Islet precursor cell (in vitro differentiated cells): ENCODE measurements around the gene TMEM130.

ENCODE experiments used
- DNase-seq: peaks from one replicate; pipeline ENCODE4 v3.0.0-alpha.2; 2018

TMEM130 gene

DNA sequence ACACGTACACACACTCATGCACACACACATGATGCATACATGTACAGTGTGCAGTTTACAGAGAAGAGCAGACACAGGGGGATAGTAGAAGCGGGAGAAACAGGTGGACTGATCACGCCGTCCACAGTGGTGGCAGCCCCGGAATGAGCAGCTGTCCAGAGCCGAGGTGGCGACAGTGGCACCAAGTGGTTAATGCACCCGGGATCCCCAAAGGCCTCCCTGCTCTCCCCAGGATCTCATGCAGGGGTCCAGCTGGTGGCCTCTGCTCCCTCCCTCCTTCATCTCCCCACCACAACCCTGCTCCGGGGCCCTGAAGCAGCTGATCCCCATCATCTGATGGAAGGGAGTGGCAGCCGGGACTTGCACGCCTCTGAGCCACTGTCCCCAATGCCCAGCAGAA lies 29.7 kb downstream of the TMEM130 start:
- DNase-seq, result no peak

DNA sequence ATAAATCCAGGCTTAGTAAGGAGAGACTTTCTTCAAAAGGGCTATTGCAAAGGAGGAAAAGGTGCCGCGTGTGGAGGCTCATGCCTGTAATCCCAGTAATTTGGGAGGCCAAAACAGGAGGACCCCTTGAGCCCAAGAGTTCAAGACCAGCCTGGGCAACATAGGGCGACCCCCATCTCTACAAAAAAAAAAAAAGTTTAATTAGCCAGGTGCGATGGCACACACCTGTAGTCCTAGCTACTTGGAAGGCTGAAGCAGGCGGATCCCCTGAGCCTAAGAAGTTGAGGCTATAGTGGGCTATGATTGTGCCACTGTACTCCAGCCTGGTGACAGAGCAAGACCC lies 32.2 kb downstream of the TMEM130 start:
- no peak for DNase-seq

DNA sequence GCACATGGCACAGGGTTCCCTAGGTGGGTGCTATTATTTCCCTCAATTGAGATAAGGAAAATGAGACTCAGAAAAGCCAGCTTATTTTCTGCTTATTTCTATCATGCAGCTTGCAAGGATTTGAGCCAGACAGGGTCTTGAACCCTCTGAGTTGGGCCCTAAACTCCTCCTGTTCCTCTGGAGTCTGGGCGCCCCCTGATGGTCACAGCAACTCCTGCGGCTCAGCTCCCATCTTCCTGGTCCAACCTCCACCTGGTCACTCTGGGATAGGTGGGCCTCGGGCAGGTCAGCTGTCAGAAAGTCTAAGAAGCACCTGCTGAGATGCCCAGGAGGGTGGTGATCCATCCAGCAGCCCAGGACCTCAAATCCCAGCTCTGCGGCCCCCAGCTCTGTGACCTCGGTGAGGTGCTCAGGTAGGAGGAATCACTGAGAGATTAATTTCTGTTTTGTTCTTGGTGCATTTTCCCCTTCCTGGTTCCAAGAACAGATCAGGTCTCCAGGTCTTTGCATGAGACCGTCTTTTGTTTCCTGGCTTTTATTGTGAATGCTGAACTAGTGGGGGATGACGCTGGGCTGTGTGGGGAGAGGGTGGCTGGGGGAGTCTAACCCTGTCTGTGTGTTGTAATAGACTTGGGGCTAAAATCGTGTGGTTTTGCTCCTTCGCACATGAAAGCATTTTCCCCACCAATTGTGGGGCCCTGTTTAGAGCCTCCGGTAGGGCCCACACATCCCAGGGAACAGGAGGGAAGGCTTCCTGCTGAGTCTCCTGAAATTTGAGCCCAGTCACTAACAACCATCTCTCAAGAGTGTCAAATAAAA lies 32.8 kb downstream of the TMEM130 start:
- peak; percentile 84 for DNase-seq

DNA sequence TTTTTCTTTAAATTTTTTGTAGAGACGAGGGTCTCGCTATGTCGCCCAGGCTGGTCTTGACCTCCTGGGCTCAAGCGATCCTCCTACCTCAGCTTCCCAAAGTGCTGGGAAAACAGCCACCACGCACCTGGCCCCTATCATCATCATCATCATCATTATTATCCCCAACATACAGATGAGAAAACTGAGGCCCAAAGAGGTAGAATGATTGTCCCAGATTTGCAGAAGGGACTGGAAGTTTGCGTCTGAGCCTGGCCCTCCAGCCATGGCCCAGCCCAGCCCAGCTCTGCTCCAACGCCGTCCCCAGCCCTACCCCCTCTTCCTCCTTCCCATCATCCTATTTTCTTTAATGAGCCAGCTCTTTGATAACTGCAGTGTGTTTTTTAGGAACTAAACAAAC lies 34.9 kb downstream of the TMEM130 start:
- DNase-seq, result no peak

- no peak for DNase-seq
These were observed 36.8 kb downstream of the TMEM130 start for GRCh38 chr7:98833022-98833421.

DNA sequence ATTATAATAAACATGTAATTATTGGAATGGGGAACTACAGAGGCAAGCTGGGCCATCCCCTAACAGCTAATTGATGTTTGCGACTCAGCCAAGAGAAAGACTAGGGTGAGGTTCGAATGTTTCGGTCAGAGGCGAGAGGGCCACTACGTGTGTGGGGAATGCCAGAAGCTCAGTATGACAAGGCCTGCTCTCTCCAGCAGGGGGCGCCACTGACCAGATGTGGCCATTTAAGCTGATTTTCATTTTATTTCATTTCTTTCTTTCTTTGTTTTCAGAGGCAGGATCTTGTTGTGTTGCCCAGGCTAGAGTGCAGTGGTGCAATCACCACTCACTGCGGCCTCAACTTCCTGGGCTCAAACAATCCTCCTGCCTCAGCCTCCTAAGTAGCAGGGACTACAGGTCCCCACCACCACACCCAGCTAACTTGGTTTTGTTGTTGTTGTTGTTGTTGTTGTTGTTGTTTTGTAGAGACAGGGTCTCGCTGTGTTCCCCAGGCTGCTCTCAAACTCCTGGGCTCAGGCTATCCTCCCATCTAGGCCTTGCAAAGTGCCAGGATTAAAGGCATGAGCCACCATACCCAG lies 38.1 kb downstream of the TMEM130 start:
- DNase-seq, result no peak

GRCh38 chr7:98830972-98831548 lies 38.8 kb downstream of the TMEM130 start:
- DNase-seq, result no peak

DNA sequence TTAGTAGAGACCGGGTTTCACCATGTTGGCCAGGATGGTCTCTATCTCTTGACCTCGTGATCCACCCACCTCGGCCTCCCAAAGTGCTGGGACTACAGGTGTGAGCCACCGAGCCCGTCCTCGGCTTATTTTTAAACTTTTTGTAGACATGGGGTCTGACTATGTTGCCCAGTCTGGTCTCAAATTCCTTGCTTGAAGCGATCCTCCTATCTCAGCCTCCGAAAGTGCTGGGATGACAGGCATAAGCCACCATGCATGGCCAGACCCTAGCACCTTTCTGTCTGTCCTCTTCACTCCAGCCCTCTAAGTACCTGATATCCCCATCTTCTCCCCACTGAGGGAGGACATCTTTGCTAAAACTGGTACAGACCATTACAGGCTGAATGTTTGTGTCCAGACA lies 41.4 kb downstream of the TMEM130 start:
- DNase-seq, result no peak

DNA sequence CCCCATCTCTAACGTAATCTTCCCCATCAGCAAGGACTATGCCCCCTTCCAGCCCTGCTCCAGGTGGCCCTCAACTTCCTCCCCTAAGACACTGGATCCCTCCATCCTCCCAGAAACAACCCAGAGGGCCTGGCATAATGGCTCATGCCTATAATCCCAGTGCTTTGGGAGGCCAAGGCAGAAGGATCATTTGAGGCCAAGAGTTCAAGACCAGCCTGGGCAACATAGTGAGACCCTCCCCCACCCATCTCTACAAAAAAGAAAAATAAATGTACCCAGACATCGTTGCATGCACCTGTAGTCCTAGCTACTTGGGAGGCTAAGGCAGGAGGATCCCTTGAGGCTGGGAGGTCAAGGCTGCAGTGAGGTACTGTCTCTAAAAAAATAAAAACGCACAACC lies 42.6 kb downstream of the TMEM130 start:
- no peak for DNase-seq

DNA sequence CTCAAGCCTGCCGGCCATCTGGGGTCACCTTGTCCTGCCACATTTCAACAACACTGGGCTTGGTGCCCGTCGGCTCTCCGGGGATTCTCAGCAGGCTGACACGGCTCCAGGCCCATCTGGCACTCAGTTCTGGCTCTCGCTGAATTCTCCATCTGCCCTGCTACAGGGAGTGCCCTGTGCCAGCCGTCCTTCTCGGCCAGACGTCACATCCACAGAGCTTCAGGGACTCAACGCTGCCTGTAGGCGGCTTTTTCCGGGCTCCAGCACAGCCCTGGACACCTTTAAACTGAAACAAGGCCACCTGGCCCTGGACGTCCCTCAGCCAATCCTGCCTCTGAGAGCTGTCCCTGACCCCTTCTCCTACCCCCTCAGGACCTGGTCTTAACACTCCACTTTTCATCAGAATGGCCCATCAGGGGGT lies 43.0 kb downstream of the TMEM130 start:
- DNase-seq, result no peak

DNA sequence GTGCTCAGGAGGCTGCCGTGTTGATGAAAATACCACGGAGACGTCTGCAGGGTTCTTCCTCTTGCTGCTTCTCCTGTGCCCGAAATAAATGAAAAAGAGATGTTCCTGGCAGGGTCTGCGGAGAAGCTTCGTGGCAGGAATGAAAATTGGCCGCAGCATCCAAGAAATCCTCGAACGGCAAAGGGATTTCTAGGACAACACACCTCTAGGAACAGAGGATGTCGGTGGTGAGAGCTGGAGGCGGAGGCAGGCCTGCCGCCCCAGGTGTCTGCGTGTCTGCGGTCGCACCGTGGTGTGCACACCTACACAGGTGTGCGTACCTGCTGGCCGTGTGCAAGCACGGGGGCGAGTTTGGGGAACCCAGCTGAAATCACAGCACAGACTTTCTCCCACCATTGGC lies 43.4 kb downstream of the TMEM130 start:
- DNase-seq, result no peak

DNA sequence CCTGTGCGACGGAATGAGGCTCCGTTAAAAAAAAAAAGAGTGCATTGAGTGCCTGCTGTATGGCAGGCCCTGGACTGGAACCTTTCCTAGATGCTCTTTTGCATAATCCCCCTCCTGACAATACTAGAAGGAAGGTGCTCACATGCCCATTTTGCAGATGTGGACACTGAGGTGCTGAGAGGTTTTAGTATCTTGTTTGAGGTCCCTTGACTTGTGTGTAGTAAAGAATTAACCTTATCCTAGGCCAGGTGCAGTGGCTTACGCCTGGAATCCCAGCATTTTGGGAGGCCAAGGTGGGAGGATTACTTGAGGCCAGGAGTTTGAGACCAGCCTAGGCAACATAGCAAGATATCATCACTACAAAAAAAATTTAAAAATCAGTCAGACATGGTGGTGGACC lies 46.6 kb downstream of the TMEM130 start:
- DNase-seq, result no peak

DNA sequence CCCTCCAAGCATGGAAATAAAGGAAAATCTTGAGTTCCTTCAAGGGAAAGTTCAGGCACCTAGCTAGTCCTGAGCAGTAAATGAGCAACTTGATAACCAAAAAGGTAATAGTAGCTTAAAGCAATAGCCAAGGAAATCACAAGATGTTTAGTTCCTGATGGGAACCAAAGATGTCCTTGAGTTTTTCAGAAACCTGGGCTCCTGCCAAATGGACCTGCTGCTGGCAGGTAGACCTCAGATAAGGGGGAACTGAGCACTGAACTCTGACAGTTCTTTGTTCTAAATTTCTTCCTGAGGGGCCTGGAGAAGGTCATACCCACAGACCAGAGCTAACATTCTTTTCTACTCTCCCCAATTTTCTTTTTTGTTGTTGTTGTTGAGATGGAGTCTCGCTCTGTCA lies 48.5 kb downstream of the TMEM130 start:
- DNase-seq, result no peak

DNA sequence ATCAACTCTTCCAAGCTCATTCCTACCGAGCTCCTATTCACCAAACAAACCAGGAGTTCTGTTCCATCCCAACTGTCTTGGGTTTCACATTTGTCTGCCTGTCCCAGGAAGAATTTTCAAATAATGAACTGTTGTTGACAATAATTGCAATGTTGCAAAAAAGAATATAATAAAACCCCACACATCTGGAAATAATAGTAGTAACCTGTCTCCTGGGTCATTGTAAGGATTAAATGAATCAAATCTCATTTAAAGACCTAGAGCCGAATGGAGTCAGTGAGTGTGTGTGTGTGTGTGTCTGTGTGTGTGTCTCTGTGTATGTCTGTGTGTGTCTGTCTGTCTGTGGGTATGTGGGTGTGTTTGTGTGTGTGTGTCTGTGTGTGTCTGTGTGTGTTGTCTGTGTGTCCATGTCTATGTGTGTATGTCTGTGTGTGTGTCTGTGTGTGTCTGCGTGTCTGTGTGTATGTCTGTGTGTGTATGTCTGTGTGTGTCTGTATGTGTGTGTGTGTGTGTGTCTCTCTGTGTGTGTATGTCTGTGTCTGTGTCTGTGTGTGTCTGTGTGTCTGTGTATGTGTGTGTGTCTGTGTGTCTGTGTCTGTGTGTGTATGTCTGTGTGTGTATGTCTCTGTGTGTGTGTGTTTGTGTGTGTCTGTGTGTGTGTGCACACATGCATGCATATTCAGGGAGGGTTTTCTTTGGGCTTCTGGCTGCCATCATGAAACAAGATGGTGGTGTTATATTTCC lies 52.7 kb downstream of the TMEM130 start:
- DNase-seq, result no peak

DNA sequence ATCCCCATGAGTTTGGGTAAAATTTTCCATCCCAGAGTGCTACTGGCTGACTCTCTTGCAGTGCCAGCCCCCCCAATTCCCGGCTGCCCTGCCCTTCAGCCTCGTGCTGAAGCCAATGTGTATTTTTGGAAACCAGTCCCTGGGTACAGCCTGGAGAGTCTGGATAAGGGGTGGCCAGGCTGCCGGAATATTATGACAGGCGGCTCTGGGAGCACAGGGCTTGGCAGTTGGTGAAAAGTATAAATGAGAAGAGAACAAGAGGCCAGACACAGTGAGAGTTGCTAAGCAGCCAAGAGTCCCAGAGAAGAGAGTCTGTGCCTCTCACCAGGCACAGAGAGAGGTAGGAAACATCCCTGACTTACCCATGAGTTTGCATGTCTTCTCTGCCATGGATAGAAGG lies 53.6 kb downstream of the TMEM130 start:
- DNase-seq, result no peak

GRCh38 chr7:98815313-98815712 lies 54.5 kb downstream of the TMEM130 start:
- no peak for DNase-seq

- DNase-seq, result no peak
These were observed 58.5 kb downstream of the TMEM130 start for GRCh38 chr7:98811299-98811698.

DNA sequence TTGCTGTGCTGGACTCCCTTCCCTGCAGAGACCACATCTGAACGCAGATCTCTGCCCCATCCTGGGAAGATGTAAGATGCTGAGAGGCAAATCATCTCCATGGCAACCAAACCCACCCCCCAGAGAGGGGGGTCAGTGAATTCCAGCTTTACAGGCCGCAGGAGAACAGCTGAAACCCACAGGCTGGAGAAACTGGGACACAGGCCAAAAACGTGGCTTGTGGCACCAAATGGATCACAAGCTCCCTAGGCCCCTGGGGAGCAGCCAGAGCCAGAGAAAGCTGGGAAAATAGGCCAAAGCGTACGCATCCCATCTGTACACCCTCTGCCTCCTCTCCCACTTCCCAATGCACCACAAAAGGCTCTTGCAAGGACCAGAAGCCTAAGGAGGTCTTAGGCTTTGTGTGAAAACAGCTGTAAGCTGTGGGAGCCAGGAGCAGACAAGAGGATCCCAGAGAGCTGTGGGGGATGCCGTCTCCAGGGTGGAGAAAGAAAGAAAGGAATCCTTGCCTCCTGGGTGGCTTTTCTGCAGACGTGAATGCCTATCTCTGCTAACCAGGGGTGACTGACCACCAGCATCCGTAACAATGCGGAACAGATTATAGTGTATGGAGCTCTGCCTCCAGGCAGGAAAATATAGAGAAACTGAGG lies 59.5 kb downstream of the TMEM130 start:
- no peak for DNase-seq

GRCh38 chr7:98808751-98809460 lies 60.9 kb downstream of the TMEM130 start:
- no peak for DNase-seq

DNA sequence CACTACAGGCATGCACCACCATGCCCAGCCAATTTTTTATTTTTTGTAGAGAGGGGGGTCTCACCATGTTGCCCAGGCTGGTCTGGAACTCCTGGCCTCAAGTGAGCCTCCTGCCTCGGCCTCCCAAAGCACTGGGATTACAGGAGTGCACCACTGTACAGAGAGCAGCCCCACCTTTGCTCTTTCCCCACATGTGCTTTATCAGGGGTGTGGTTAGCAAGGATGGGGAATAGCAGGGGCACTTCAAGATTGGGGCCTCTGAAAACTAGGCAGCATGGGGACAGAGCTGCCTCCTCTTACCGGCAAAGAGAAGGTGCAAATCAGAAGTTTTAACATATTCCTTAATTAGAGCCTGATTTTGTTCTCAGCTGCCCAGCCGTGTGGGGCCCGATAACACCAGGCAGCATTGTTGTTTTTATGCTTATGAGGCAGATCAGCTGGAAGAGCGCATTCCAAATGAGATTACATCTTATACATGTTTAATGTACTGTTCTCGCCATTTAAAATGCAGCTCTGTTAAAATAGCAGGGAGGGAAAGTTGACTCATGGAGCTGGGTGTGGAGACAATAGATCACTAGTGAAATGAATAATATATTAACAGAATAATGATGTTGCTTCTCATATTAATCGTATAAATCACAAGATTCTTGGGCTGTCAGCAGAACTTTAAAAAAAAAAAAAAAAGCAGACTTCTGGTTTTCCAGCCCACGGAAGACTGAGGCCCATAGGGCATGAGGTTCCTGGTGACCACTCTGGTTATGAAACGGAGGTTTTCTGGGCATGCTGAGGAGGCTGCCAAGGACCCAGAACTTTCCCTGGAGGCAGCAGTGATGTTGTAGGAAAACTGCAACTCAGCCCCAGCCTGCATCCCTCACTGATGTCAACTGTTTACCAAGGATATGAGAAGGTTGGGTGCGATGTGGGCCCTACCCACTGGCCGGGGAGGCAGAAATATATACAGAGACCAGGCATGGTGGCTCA lies 62.5 kb downstream of the TMEM130 start:
- no peak for DNase-seq
